GM18861 (cell line): Measurements from ENCODE around the gene MRE11.
"Not testable (repeated sequence)": the region's sequence is repeated elsewhere in the genome, so short reads cannot be mapped to it uniquely, and the experiment has no call there.

Experiments used
- ATAC-seq: cut with Tn5 transposase; IDR thresholded peaks from one replicate; pipeline ENCODE4 v1.9.1; 2021; ENCODE audit not compliant: unreplicated experiment

Gene MRE11

GRCh38 chr11:94507485-94507884, 13.8 kb upstream of the MRE11 start:
- ATAC-seq: no peak

GRCh38 chr11:94506513-94506912, 12.9 kb upstream of the MRE11 start:
- ATAC-seq: not testable (repeated sequence)

GRCh38 chr11:94504689-94505293, 11.1 kb upstream of the MRE11 start:
- ATAC-seq: peak; percentile 74

- ATAC-seq: no peak
These were observed 7.9 kb upstream of the MRE11 start for GRCh38 chr11:94501522-94501921.

GRCh38 chr11:94500181-94500580, 6.5 kb upstream of the MRE11 start:
- ATAC-seq: no peak

- peak; percentile 35 for ATAC-seq
These were observed 559 bp upstream of the MRE11 start for GRCh38 chr11:94494126-94494680.

GRCh38 chr11:94486068-94486467, 7.6 kb downstream of the MRE11 start:
- no peak for ATAC-seq

- no peak for ATAC-seq
These were observed 12.3 kb downstream of the MRE11 start for GRCh38 chr11:94481342-94481741.

- no peak for ATAC-seq
These were observed 16.0 kb downstream of the MRE11 start for GRCh38 chr11:94477624-94478023.

GRCh38 chr11:94472916-94473799, 20.5 kb downstream of the MRE11 start:
- peak; percentile 81 for ATAC-seq

GRCh38 chr11:94469416-94469815, 24.2 kb downstream of the MRE11 start:
- peak; percentile 87 for ATAC-seq

GRCh38 chr11:94459576-94459975, 34.1 kb downstream of the MRE11 start:
- no peak for ATAC-seq

GRCh38 chr11:94457118-94458029, 36.3 kb downstream of the MRE11 start:
- no peak for ATAC-seq

GRCh38 chr11:94455861-94456260, 37.8 kb downstream of the MRE11 start:
- ATAC-seq: no peak

- no peak for ATAC-seq
These were observed 39.3 kb downstream of the MRE11 start for GRCh38 chr11:94454301-94454700.

- ATAC-seq: no peak
These were observed 40.7 kb downstream of the MRE11 start for GRCh38 chr11:94452988-94453387.

- ATAC-seq: no peak
These were observed 43.6 kb downstream of the MRE11 start for GRCh38 chr11:94450048-94450447.

- ATAC-seq: no peak
These were observed 44.2 kb downstream of the MRE11 start for GRCh38 chr11:94449437-94449836.

GRCh38 chr11:94449029-94449428, 44.6 kb downstream of the MRE11 start:
- ATAC-seq: no peak

GRCh38 chr11:94447149-94447548, 46.5 kb downstream of the MRE11 start:
- no peak for ATAC-seq

GRCh38 chr11:94445641-94446040, 48.0 kb downstream of the MRE11 start:
- no peak for ATAC-seq
